Activated B cell treated with CpG ODN at 0.5 μM for 24 hours (primary cell): ENCODE data around the gene MYL6. TPM values are rescaled to one million over a fixed set of nuclear protein-coding genes. Genes with fewer than 3 reads are reported as not detected.

Source experiments
- ATAC-seq: fragments of 200-7000 bp; cut with Tn5 transposase; one replicate; pipeline ENCODE4 v1.10.0; 2021; ENCODE audit warnings: low read depth, mild to moderate bottlenecking, moderate library complexity
- CTCF ChIA-PET: fragments of 350-600 bp; sonication (Branson Sonifier 250); formaldehyde crosslinking; loops from one replicate; lab custom pipeline; 2021; ENCODE audit warnings: antibody characterized with exemption; lab: Charles Lee
- POLR2A ChIA-PET: fragments of 350-600 bp; sonication (Branson Sonifier 250); formaldehyde crosslinking; loops from one replicate; lab custom pipeline; 2021; ENCODE audit warnings: antibody characterized with exemption; lab: Charles Lee
- DNase-seq: peaks from one replicate; pipeline ENCODE4 v3.0.0; 2022
- H3K27ac Mint-ChIP-seq: one replicate; pipeline ENCODE4 v1.8.0; 2020; ENCODE audit warnings: mixed read lengths
- H3K27me3 Mint-ChIP-seq: one replicate; pipeline ENCODE4 v1.8.0; 2021; ENCODE audit warnings: mixed read lengths
- H3K36me3 Mint-ChIP-seq: one replicate; pipeline ENCODE4 v1.8.0; 2021; ENCODE audit warnings: low read depth, mixed read lengths
- H3K4me1 Mint-ChIP-seq: one replicate; pipeline ENCODE4 v1.8.0; 2021; ENCODE audit warnings: mixed read lengths
- H3K4me3 Mint-ChIP-seq: one replicate; pipeline ENCODE4 v1.8.0; 2020; ENCODE audit warnings: mild to moderate bottlenecking, mixed read lengths
- H3K9me3 Mint-ChIP-seq: one replicate; pipeline ENCODE4 v1.8.0; 2020; ENCODE audit warnings: mixed read lengths
- intact Hi-C: fragments of 100-400 bp; cut with micrococcal nuclease; formaldehyde crosslinking; loops from one replicate; pipeline ENCODE4 v1.15.1; 2024
- total RNA-seq: library from RNA; stranded (reverse); gene quantifications from 2 replicates; pipeline ENCODE4 v1.2.3, GENCODE V29; 2022
- TF ChIP-seq, protein P1 (sequence below): fragments of 200-600 bp; IDR thresholded peaks from one replicate; pipeline ENCODE4 v1.8.0; 2022; ENCODE audit warnings: antibody characterized with exemption, mild to moderate bottlenecking

The MYL6 gene
- total RNA-seq, 1 donor from 2014 or later = 921 TPM

GRCh38 chr12:56128670-56129205, 29.4 kb upstream of the MYL6 start:
- no peak for DNase-seq
- peak overlapping the region; percentile 97 for H3K4me3 Mint-ChIP-seq
- H3K27ac Mint-ChIP-seq = peak overlapping the region; percentile 98
- no peak for ATAC-seq
- ChIA-PET POLR2A (interaction anchor here (0.6 to 6.3 kb wide), 25 partner anchors 8 to 559 kb away, joined by 3 to 104 read pairs (median 4); partner anchors contain the start of genes CNPY2, CS, IL23A and MYL6), CTCF (interaction anchor here (1.4 to 6.0 kb wide), 5 partner anchors 9 to 335 kb away, joined by 4 to 59 read pairs (median 8); partner anchors contain the start of genes RNF41, SMARCC2 and ZC3H10)
- H3K27me3 Mint-ChIP-seq = no peaks in the 10 kb centered on the region
- peaks cover 52% of the 10 kb centered on the region for H3K36me3 Mint-ChIP-seq
- H3K4me1 Mint-ChIP-seq = peaks cover 69% of the 10 kb centered on the region
- TF ChIP-seq, protein P1, sequence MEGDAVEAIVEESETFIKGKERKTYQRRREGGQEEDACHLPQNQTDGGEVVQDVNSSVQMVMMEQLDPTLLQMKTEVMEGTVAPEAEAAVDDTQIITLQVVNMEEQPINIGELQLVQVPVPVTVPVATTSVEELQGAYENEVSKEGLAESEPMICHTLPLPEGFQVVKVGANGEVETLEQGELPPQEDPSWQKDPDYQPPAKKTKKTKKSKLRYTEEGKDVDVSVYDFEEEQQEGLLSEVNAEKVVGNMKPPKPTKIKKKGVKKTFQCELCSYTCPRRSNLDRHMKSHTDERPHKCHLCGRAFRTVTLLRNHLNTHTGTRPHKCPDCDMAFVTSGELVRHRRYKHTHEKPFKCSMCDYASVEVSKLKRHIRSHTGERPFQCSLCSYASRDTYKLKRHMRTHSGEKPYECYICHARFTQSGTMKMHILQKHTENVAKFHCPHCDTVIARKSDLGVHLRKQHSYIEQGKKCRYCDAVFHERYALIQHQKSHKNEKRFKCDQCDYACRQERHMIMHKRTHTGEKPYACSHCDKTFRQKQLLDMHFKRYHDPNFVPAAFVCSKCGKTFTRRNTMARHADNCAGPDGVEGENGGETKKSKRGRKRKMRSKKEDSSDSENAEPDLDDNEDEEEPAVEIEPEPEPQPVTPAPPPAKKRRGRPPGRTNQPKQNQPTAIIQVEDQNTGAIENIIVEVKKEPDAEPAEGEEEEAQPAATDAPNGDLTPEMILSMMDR = no peak
- intact Hi-C loops = loop anchor here (1.0 to 10.0 kb wide), 3 partner anchors 24 to 466 kb away; partner anchors contain the start of genes MYL6B and PA2G4
- H3K9me3 Mint-ChIP-seq = no peaks in the 10 kb centered on the region

DNA sequence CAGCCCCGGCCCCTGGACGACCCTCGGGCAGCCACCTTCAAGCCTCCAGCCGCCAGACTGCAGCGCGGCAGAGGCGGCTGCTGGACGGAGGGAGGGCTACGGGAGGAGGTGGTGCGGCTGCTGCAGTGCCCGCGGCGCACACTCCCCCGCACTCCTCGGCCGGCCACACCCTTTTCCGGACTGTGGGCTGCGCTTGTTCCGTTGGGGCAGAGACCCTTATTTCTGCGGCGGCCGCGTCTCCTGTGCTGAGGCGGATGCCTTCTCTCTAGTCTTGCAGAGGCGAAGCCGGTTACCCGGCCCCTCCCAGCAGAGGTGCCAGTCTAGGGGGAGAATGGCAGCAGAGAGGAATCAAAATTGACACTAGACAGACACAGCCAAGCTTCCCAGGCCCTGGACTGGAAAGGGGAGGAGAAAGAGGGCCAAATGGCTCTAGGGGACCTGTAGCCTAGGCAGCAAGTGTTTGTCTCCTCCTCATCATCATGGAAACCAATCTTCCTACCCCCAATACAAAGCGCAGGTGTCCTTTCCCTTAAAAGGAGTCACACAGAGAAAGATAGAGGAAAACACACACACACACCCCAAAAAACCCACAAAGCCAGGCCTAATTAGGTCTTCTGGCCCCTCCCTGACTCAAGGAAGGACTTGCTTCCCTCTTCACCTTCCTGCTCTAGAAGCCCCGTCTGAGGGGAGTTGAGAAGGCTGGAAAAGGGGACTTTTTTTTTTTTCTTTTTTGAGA, 28.8 kb upstream of the MYL6 start:
- Mint-ChIP-seq H3K4me1 (peaks cover 64% of the 10 kb centered on the region), H3K27me3 (no peaks in the 10 kb centered on the region), H3K27ac (peak overlapping the region; percentile 98), H3K9me3 (no peaks in the 10 kb centered on the region), H3K36me3 (peaks cover 53% of the 10 kb centered on the region), H3K4me3 (peak overlapping the region; percentile 97)
- POLR2A ChIA-PET = interaction anchor here (0.6 to 6.3 kb wide), 14 partner anchors 8 to 358 kb away, joined by 3 to 104 read pairs (median 14); partner anchors contain the start of genes GLS2, MYL6, MYL6B and PA2G4
- intact Hi-C loops = loop anchor here (10.0 kb wide), 1 partner anchor 465 kb away; no protein-coding TSS in a partner anchor
- ATAC-seq = peak; percentile 27
- TF ChIP-seq, protein P1 = no peak
- CTCF ChIA-PET = interaction anchor here (1.2 to 6.0 kb wide), 5 partner anchors 8 to 63 kb away, joined by 3 to 59 read pairs (median 4); partner anchors contain the start of genes SMARCC2 and ZC3H10
- peak; percentile 63 for DNase-seq

GRCh38 chr12:56129942-56130495, 28.1 kb upstream of the MYL6 start:
- ATAC-seq (no peak), DNase-seq (no peak)
- intact Hi-C loops = loop anchor here (10.0 kb wide), 1 partner anchor 465 kb away; no protein-coding TSS in a partner anchor
- ChIA-PET CTCF (interaction anchor here (1.2 to 2.0 kb wide), 2 partner anchors 14 to 63 kb away, joined by 3 to 4 read pairs; no protein-coding TSS in a partner anchor), POLR2A (interaction anchor here (0.6 to 6.3 kb wide), 9 partner anchors 9 to 358 kb away, joined by 3 to 104 read pairs (median 6); partner anchors contain the start of genes GLS2, MYL6, MYL6B and RPL41)
- Mint-ChIP-seq H3K27ac (peak overlapping the region; percentile 98), H3K4me1 (peaks cover 61% of the 10 kb centered on the region), H3K27me3 (no peaks in the 10 kb centered on the region), H3K36me3 (peaks cover 54% of the 10 kb centered on the region), H3K4me3 (peak overlapping the region; percentile 97), H3K9me3 (no peaks in the 10 kb centered on the region)
- TF ChIP-seq, protein P1 = no peak

- intact Hi-C loops = no loop called here
- DNase-seq = no peak
- CTCF ChIA-PET = interaction anchor here (2.0 kb wide), 1 partner anchor 62 kb away, joined by 4 read pairs; no protein-coding TSS in a partner anchor
- no peaks in the 10 kb centered on the region for H3K9me3 Mint-ChIP-seq
- ATAC-seq = no peak
- H3K27me3 Mint-ChIP-seq = no peaks in the 10 kb centered on the region
- H3K4me3 Mint-ChIP-seq = no peak overlapping the region
- H3K4me1 Mint-ChIP-seq = peaks cover 55% of the 10 kb centered on the region
- POLR2A ChIA-PET = interaction anchor here (1.3 to 5.8 kb wide), 3 partner anchors 18 to 27 kb away, joined by 3 to 80 read pairs (median 67); partner anchors contain the start of genes MYL6 and MYL6B
- TF ChIP-seq, protein P1 = no peak
- H3K27ac Mint-ChIP-seq = peak overlapping the region; percentile 98
- H3K36me3 Mint-ChIP-seq = peaks cover 59% of the 10 kb centered on the region
These were observed 27.3 kb upstream of the MYL6 start for GRCh38 chr12:56130876-56131275.
